Chondrocyte (in vitro differentiated cells): Measurements from ENCODE around the gene PHLDA2. TPM values are rescaled to one million over a fixed set of nuclear protein-coding genes. Genes with fewer than 3 reads are reported as not detected.

Experiments
- DNase-seq: peaks from one replicate; pipeline ENCODE4 v3.0.0; 2021; ENCODE audit warnings: mixed read lengths, low spot score
- H3K27ac Mint-ChIP-seq: one replicate; pipeline ENCODE4 v1.8.0; 2021; ENCODE audit warnings: mild to moderate bottlenecking, moderate library complexity, mixed read lengths; ENCODE audit not compliant: unreplicated experiment
- H3K27me3 Mint-ChIP-seq: 2 replicates; pipeline ENCODE4 v1.8.0; 2021; ENCODE audit warnings: low read depth, mixed read lengths
- H3K36me3 Mint-ChIP-seq: 2 replicates; pipeline ENCODE4 v1.8.0; 2021; ENCODE audit warnings: low read depth, mixed read lengths
- H3K4me1 Mint-ChIP-seq: 2 replicates; pipeline ENCODE4 v1.8.0; 2021; ENCODE audit warnings: low read depth, mild to moderate bottlenecking, mixed read lengths
- H3K4me3 Mint-ChIP-seq: one replicate; pipeline ENCODE4 v1.8.0; 2021; ENCODE audit warnings: mild to moderate bottlenecking, moderate library complexity, mixed read lengths; ENCODE audit not compliant: unreplicated experiment
- H3K9me3 Mint-ChIP-seq: 2 replicates; pipeline ENCODE4 v1.8.0; 2021; ENCODE audit warnings: low read depth, mixed read lengths
- total RNA-seq: library from RNA; stranded (reverse); gene quantifications from 3 replicates; pipeline ENCODE4 v1.2.1, GENCODE V29; 2021
- TF ChIP-seq, protein P1 (sequence below): fragments of 200-600 bp; sonication (generic); IDR thresholded peaks from 2 replicates; pipeline ENCODE4 v1.5.0; 2021; ENCODE audit warnings: antibody characterized with exemption, mild to moderate bottlenecking, moderate library complexity

The PHLDA2 gene
- total RNA-seq, 1 donor from 2014 or later: 64.4 TPM

- TF ChIP-seq, protein P1, sequence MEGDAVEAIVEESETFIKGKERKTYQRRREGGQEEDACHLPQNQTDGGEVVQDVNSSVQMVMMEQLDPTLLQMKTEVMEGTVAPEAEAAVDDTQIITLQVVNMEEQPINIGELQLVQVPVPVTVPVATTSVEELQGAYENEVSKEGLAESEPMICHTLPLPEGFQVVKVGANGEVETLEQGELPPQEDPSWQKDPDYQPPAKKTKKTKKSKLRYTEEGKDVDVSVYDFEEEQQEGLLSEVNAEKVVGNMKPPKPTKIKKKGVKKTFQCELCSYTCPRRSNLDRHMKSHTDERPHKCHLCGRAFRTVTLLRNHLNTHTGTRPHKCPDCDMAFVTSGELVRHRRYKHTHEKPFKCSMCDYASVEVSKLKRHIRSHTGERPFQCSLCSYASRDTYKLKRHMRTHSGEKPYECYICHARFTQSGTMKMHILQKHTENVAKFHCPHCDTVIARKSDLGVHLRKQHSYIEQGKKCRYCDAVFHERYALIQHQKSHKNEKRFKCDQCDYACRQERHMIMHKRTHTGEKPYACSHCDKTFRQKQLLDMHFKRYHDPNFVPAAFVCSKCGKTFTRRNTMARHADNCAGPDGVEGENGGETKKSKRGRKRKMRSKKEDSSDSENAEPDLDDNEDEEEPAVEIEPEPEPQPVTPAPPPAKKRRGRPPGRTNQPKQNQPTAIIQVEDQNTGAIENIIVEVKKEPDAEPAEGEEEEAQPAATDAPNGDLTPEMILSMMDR: no peak
- H3K9me3 Mint-ChIP-seq: no peaks in the 10 kb centered on the region
- H3K27me3 Mint-ChIP-seq: no peaks in the 10 kb centered on the region
- peaks cover 41% of the 10 kb centered on the region for H3K36me3 Mint-ChIP-seq
- peak overlapping the region; percentile 31 for H3K4me3 Mint-ChIP-seq
- peaks cover 58% of the 10 kb centered on the region for H3K4me1 Mint-ChIP-seq
- H3K27ac Mint-ChIP-seq: peak overlapping the region; percentile 89
- DNase-seq: no peak
Observed at GRCh38 chr11:2951231-2952110, 22.3 kb upstream of the PHLDA2 start.

DNA sequence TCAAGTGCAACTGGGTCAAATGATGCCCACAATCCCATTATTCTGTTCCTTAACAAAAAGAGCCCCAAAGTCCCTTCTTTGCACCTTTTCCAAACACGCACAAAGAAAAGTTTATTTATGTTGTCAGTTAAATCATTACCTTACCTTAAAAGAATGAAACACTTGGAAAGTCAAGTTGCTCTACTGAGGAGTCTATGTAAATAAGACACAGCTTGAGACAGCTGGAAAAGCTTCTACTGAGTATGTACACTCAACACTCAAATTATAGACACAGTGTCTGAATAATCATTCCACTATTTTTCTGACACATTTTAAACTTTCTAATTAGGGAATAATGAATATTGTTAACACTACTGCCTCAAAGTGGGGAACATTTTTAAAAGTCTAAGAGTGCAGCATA lies 21.6 kb upstream of the PHLDA2 start:
- Mint-ChIP-seq H3K9me3 (no peaks in the 10 kb centered on the region), H3K27me3 (no peaks in the 10 kb centered on the region), H3K27ac (peak overlapping the region; percentile 89), H3K4me3 (no peak overlapping the region), H3K4me1 (peaks cover 63% of the 10 kb centered on the region), H3K36me3 (peaks cover 38% of the 10 kb centered on the region)
- TF ChIP-seq, protein P1: no peak
- DNase-seq: no peak

- H3K4me1 Mint-ChIP-seq: peaks cover 69% of the 10 kb centered on the region
- no peak overlapping the region for H3K27ac Mint-ChIP-seq
- TF ChIP-seq, protein P1: no peak
- no peak overlapping the region for H3K4me3 Mint-ChIP-seq
- H3K27me3 Mint-ChIP-seq: no peaks in the 10 kb centered on the region
- H3K36me3 Mint-ChIP-seq: peaks cover 33% of the 10 kb centered on the region
- no peaks in the 10 kb centered on the region for H3K9me3 Mint-ChIP-seq
- DNase-seq: no peak
Observed at GRCh38 chr11:2949920-2950319, 20.7 kb upstream of the PHLDA2 start.

GRCh38 chr11:2947744-2948143 lies 18.5 kb upstream of the PHLDA2 start:
- H3K4me3 Mint-ChIP-seq: no peak overlapping the region
- peaks cover 62% of the 10 kb centered on the region for H3K4me1 Mint-ChIP-seq
- no peak overlapping the region for H3K27ac Mint-ChIP-seq
- no peak for DNase-seq
- peaks cover 25% of the 10 kb centered on the region for H3K36me3 Mint-ChIP-seq
- H3K9me3 Mint-ChIP-seq: no peaks in the 10 kb centered on the region
- H3K27me3 Mint-ChIP-seq: no peaks in the 10 kb centered on the region
- TF ChIP-seq, protein P1: no peak

DNA sequence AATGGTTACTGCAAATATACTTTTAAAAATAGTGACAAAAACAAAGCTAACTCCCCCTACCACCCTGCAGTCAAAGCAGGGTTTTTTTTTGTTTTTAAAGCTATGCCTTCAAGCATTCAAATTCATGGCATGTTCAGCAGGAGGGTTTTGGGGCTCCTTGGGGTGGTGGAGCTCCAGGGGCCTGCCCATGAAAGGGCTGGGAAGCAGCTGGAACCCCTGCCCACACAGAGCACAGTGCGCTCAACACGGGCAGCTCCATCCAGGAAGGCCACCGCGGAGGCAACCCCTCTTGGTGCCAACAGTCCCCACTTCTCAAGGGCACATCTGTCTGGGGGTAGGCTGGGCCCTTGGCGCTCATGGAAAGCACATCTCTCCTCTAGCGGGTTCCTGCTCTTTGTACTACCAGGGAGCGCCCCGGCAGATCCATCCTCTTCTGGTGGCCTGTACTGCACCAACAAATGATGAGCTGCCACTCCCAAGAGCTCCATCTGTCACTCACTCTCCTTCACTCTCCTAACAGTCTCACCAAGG lies 16.6 kb upstream of the PHLDA2 start:
- peaks cover 43% of the 10 kb centered on the region for H3K4me1 Mint-ChIP-seq
- H3K36me3 Mint-ChIP-seq: peaks cover 19% of the 10 kb centered on the region
- no peaks in the 10 kb centered on the region for H3K9me3 Mint-ChIP-seq
- no peaks in the 10 kb centered on the region for H3K27me3 Mint-ChIP-seq
- H3K27ac Mint-ChIP-seq: peak overlapping the region; percentile 67
- DNase-seq: no peak
- TF ChIP-seq, protein P1: no peak
- H3K4me3 Mint-ChIP-seq: no peak overlapping the region
